ENCODE measurements around the gene TNFSF11. TPM values are rescaled to one million over a fixed set of nuclear protein-coding genes. Genes with fewer than 3 reads are reported as not detected.

TNFSF11 gene
- total and polyA plus RNA-seq, 2 donors (not counting 1 experiment from before 2014, with no cell fraction given), result not detected

GRCh38 chr13:42574435-42575311, 721 bp downstream of the TNFSF11 start:
- peak overlapping the region in 1 of 4 experiments; percentile 67 for H3K4me3 ChIP-seq (replicated peaks in 1 of 4; ENCODE audit: control extremely low read depth in 1 of 4, insufficient read depth in 1 of 4, low read depth in 3 of 4, low read length in 4 of 4)
- no peaks in the 10 kb centered on the region for H4K20me1 ChIP-seq (ENCODE audit: control insufficient read depth, extremely low read depth, insufficient read depth, low read length)
- no peak overlapping the region for H3K4me2 ChIP-seq (ENCODE audit: extremely low read depth, insufficient read depth, low read length)
- H2AFZ ChIP-seq (ENCODE audit: low read length), result no peak overlapping the region
- no peaks in the 10 kb centered on the region for H3K79me2 ChIP-seq (ENCODE audit: control insufficient read depth, insufficient read depth, low read length)
- no peak overlapping the region for H3K9ac ChIP-seq (ENCODE audit: insufficient read depth, low read length)
- peak; percentile 86 for TF ChIP-seq EZH2 (IDR thresholded peaks at IDR 0.05; ENCODE audit: low read length, missing control alignments)
- TF ChIP-seq CTCF (conservative IDR thresholded peaks at IDR 0.05 in 1 of 2, IDR thresholded peaks at IDR 0.05 in 1 of 2; ENCODE audit: low read depth in 1 of 2, low read length in 2 of 2), result no peak
- no peak for DNase-seq (ENCODE audit: low read depth in 2 of 2)
- H3K4me1 ChIP-seq (ENCODE audit: control insufficient read depth, extremely low read depth, insufficient read depth, low read length), result no peaks in the 10 kb centered on the region
- no peak overlapping the region for H3K27ac ChIP-seq (ENCODE audit: insufficient read depth, low read length)
- H3K27me3 ChIP-seq (ENCODE audit: control insufficient read depth, insufficient read depth, low read length), result peaks cover 31% of the 10 kb centered on the region
- H3K9me3 ChIP-seq (ENCODE audit: control insufficient read depth, insufficient read depth, low read depth, low read length), result no peaks in the 10 kb centered on the region
- no peaks in the 10 kb centered on the region for H3K36me3 ChIP-seq (ENCODE audit: control insufficient read depth, insufficient read depth, low read length)

- no peak for TF ChIP-seq EZH2 (IDR thresholded peaks at IDR 0.05; ENCODE audit: low read length, missing control alignments)
- no peak for TF ChIP-seq CTCF (conservative IDR thresholded peaks at IDR 0.05 in 1 of 2, IDR thresholded peaks at IDR 0.05 in 1 of 2; ENCODE audit: low read depth in 1 of 2, low read length in 2 of 2)
- Histone ChIP-seq H3K4me1 (ENCODE audit: control insufficient read depth, extremely low read depth, insufficient read depth, low read length) (no peaks in the 10 kb centered on the region), H3K4me3 (replicated peaks in 1 of 4; ENCODE audit: control extremely low read depth in 1 of 4, insufficient read depth in 1 of 4, low read depth in 3 of 4, low read length in 4 of 4) (no peak overlapping the region), H4K20me1 (ENCODE audit: control insufficient read depth, extremely low read depth, insufficient read depth, low read length) (no peaks in the 10 kb centered on the region), H2AFZ (ENCODE audit: low read length) (no peak overlapping the region), H3K27me3 (ENCODE audit: control insufficient read depth, insufficient read depth, low read length) (peaks cover 31% of the 10 kb centered on the region), H3K4me2 (ENCODE audit: extremely low read depth, insufficient read depth, low read length) (no peak overlapping the region), H3K36me3 (ENCODE audit: control insufficient read depth, insufficient read depth, low read length) (no peaks in the 10 kb centered on the region), H3K79me2 (ENCODE audit: control insufficient read depth, insufficient read depth, low read length) (no peaks in the 10 kb centered on the region), H3K9me3 (ENCODE audit: control insufficient read depth, insufficient read depth, low read depth, low read length) (no peaks in the 10 kb centered on the region), H3K27ac (ENCODE audit: insufficient read depth, low read length) (no peak overlapping the region), H3K9ac (ENCODE audit: insufficient read depth, low read length) (no peak overlapping the region)
- no peak for DNase-seq (ENCODE audit: low read depth in 2 of 2)
These were observed 2.0 kb downstream of the TNFSF11 start for GRCh38 chr13:42575938-42576337.

- Histone ChIP-seq H4K20me1 (ENCODE audit: control insufficient read depth, extremely low read depth, insufficient read depth, low read length) (no peaks in the 10 kb centered on the region), H3K4me3 (replicated peaks in 1 of 4; ENCODE audit: control extremely low read depth in 1 of 4, insufficient read depth in 1 of 4, low read depth in 3 of 4, low read length in 4 of 4) (no peak overlapping the region), H3K9me3 (ENCODE audit: control insufficient read depth, insufficient read depth, low read depth, low read length) (no peaks in the 10 kb centered on the region), H2AFZ (ENCODE audit: low read length) (no peak overlapping the region), H3K36me3 (ENCODE audit: control insufficient read depth, insufficient read depth, low read length) (no peaks in the 10 kb centered on the region), H3K27me3 (ENCODE audit: control insufficient read depth, insufficient read depth, low read length) (peaks cover 31% of the 10 kb centered on the region), H3K9ac (ENCODE audit: insufficient read depth, low read length) (no peak overlapping the region), H3K4me2 (ENCODE audit: extremely low read depth, insufficient read depth, low read length) (no peak overlapping the region), H3K4me1 (ENCODE audit: control insufficient read depth, extremely low read depth, insufficient read depth, low read length) (no peaks in the 10 kb centered on the region), H3K79me2 (ENCODE audit: control insufficient read depth, insufficient read depth, low read length) (no peaks in the 10 kb centered on the region), H3K27ac (ENCODE audit: insufficient read depth, low read length) (no peak overlapping the region)
- no peak for DNase-seq (ENCODE audit: low read depth in 2 of 2)
- TF ChIP-seq CTCF (conservative IDR thresholded peaks at IDR 0.05 in 1 of 2, IDR thresholded peaks at IDR 0.05 in 1 of 2; ENCODE audit: low read depth in 1 of 2, low read length in 2 of 2), result no peak
- no peak for TF ChIP-seq EZH2 (IDR thresholded peaks at IDR 0.05; ENCODE audit: low read length, missing control alignments)
These were observed 3.6 kb downstream of the TNFSF11 start for GRCh38 chr13:42577538-42577937.
